ENCODE measurements around the gene MYBPH.
A peak's percentile ranks its signal among the peaks of the same experiment; 100 is the strongest.

Gene MYBPH

GRCh38 chr1:203169770-203170520 lies 5.7 kb downstream of the MYBPH start:
- no peak for DNase-seq (ENCODE audit: low spot score)
- no peak for TF ChIP-seq CTCF (IDR thresholded peaks at IDR 0.05; ENCODE audit: extremely low read depth, missing control alignments)

DNA sequence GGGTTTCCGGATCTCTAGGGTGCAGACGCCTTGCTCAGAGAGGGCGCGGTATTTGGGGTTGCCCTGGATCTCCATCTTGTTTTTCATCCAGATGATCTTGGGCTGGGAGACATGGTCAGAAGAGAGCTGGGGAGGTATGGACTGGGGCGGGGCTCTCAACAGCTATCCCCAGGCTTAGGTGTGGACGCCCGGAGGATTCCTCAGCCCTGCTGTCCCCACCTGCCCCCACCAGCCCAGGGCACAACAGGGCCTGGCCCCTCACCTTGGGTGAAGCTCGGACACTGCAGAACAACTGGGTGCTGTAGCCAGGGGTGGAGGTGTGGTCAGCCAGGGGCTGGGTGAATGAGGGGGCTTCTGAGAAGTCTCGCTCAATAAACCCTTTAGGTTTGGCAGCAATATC lies 6.6 kb downstream of the MYBPH start:
- DNase-seq (ENCODE audit: low spot score) = no peak
- no peak for TF ChIP-seq CTCF (IDR thresholded peaks at IDR 0.05; ENCODE audit: extremely low read depth, missing control alignments)

DNA sequence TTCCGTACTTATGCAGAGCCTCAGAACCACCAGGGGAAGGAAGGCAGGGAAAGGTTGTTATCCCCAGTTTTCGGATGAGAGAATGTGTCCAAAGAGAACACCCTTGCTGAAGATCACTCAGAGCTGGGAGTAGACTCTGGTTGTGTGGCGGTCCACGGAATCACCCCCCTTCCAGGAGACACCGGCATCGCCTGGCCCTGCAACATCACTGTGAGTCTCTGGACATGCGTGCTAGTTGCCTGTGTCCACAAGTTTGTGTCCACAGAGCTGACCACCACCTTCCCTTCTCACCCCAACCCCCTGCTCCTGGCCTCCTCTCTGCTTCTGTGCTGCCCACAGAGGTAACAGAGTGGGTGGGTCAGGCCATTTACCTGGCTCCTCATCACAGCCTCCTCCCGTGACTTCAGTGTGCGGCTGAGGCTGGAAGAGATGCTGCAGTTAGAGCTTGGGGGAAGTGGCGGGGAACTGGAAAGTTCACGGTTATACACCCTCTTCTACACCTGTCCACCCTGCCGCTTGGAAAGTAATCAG lies 7.3 kb downstream of the MYBPH start:
- DNase-seq (ENCODE audit: low spot score) = no peak
- TF ChIP-seq CTCF (IDR thresholded peaks at IDR 0.05; ENCODE audit: extremely low read depth, missing control alignments) = no peak

GRCh38 chr1:203167913-203168200 lies 7.8 kb downstream of the MYBPH start:
- DNase-seq (ENCODE audit: low spot score) = no peak
- no peak for TF ChIP-seq CTCF (IDR thresholded peaks at IDR 0.05; ENCODE audit: extremely low read depth, missing control alignments)

DNA sequence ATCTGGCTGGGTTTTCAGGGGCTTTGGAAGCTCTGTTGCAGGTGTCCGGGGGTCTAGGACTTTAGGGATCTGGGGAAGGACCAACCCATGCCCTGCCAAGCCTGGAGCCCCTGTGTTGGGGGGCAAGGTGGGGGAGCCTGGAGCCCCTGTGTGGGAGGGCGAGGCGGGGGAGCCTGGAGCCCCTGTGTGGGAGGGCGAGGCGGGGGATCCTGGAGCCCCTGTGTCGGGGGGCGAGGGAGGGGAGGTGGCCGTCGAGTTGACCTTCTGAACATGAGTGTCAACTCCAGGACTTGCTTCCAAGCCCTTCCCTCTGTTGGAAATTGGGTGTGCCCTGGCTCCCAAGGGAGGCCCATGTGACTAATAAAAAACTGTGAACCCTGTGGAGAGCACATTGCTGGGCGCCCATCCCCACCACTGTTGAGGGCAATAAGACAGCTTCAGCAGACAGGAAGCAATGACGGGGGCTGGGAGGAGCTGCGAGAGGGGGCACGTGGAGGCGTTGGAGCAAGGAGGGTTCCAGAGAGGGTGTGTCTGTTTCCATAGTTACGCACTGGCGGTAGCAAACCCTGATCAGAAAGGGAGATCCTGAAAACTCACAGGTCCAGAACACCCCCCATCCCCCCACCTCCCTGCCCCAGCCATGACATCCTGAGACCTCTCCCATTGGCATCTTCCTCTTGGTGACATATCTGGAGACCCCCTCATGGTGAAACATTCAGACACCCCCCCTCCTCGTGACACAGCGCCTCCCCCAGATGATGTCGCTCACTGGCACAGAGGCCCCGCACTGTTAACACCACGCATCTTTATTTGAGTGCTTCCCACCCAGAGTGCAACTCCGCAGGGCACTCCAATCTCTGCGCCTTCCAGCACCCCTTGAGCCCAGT lies 8.4 kb downstream of the MYBPH start:
- TF ChIP-seq CTCF (IDR thresholded peaks at IDR 0.05; ENCODE audit: extremely low read depth, missing control alignments) = no peak
- no peak for DNase-seq (ENCODE audit: low spot score)

DNA sequence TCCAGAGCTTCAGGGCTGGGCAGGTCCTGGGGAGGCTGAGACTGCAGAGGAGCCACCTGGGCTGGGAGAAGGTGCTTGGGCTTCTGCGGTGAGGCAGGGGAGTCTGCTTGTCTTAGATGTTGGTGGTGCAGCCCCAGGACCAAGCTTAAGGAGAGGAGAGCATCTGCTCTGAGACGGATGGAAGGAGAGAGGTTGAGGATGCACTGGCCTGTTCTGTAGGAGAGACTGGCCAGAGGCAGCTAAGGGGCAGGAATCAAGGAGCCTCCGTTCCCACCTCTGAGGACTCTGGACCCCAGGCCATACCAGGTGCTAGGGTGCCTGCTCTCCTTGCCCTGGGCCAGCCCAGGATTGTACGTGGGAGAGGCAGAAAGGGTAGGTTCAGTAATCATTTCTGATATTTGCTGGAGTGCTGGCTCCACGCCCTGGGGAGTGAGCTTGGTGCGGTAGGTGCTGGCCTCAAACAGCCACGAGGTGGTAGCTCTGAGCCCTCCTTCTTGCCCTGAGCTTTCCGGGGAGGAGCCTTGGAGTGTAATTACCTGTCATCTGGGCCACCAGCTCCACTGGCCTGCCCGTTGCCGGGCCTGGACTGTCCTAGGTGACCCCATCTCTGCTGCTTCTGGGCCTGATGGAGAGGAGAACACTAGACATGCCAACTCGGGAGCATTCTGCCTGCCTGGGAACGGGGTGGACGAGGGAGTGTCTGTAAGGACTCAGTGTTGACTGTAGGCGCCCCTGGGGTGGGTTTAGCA lies 9.3 kb downstream of the MYBPH start:
- peak; percentile 41 for DNase-seq (ENCODE audit: low spot score)
- peak; percentile 10 for TF ChIP-seq CTCF (IDR thresholded peaks at IDR 0.05; ENCODE audit: extremely low read depth, missing control alignments)
